Spleen (tissue), 11 donors: ENCODE results near the gene MYO16. TPM values are rescaled to one million over a fixed set of nuclear protein-coding genes. Genes with fewer than 3 reads are reported as not detected.
"Not testable (repeated sequence)": the region's sequence is repeated elsewhere in the genome, so short reads cannot be mapped to it uniquely, and the experiment has no call there.

ENCODE experiments used
- DNase-seq: peaks from one replicate; pipeline ENCODE4 v3.0.0-alpha.2; 2020
- H3K27ac ChIP-seq, 8 donors: fragments of 200-600 bp; sonication (generic) in 7 of 8; 1 replicate in 4 of 8; 2 replicates in 4 of 8; pipeline versions ENCODE4 v1.5.0 to v1.8.0; 2016 to 2021; ENCODE audit warnings: inconsistent platforms in 4 of 8, mild to moderate bottlenecking in 4 of 8, moderate library complexity in 1 of 8
- H3K27me3 ChIP-seq, 7 donors: fragments of 200-600 bp; sonication (generic) in 6 of 7; replicated peaks in 1 of 7; 1 replicate in 4 of 7; 2 replicates in 3 of 7; pipeline versions ENCODE4 v1.5.0 to v1.8.0; 2016 to 2021; ENCODE audit warnings: inconsistent platforms in 3 of 7, mild to moderate bottlenecking in 1 of 7
- H3K36me3 ChIP-seq, 6 donors: fragments of 200-600 bp; sonication (generic) in 5 of 6; 1 replicate in 4 of 6; 2 replicates in 2 of 6; pipeline versions ENCODE4 v1.5.0 to v1.8.0; 2016 to 2021; ENCODE audit warnings: inconsistent platforms in 2 of 6
- H3K4me1 ChIP-seq, 6 donors: fragments of 200-600 bp; sonication (generic) in 5 of 6; 1 replicate in 3 of 6; 2 replicates in 3 of 6; pipeline versions ENCODE4 v1.5.0 to v1.8.0; 2016 to 2021; ENCODE audit warnings: inconsistent platforms in 3 of 6
- H3K4me3 ChIP-seq, 8 donors: fragments of 200-600 bp; sonication (generic) in 7 of 8; 1 replicate in 4 of 8; 2 replicates in 4 of 8; pipeline versions ENCODE4 v1.5.0 to v1.8.0; 2016 to 2021; ENCODE audit warnings: inconsistent platforms in 4 of 8, mild to moderate bottlenecking in 4 of 8, moderate library complexity in 2 of 8
- H3K9me3 ChIP-seq, 8 donors: fragments of 200-600 bp; sonication (generic) in 7 of 8; 1 replicate in 4 of 8; 2 replicates in 4 of 8; pipeline versions ENCODE4 v1.5.0 to v1.8.0; 2016 to 2021; ENCODE audit warnings: inconsistent platforms in 4 of 8
- POLR2A ChIP-seq, 3 donors: fragments of 450-650 bp; IDR thresholded peaks; one replicate each; pipeline ENCODE4 v1.5.1; 2017; ENCODE audit warnings: antibody characterized with exemption in 3 of 3, mild to moderate bottlenecking in 1 of 3
- POLR2AphosphoS5 ChIP-seq, 3 donors: sonication (generic); formaldehyde crosslinking; IDR thresholded peaks; one replicate each; pipeline ENCODE4 v1.5.1; 2017; ENCODE audit warnings: antibody characterized with exemption in 3 of 3
- WGBS, 5 donors: extraction: QIAGEN DNeasy Blood & Tissue Kit in 3 of 5; methylation state at CpG; one replicate each; pipeline versions ENCODE4 v1.1.5 to v1.1.7; 2013 to 2018; 5-methylcytosine and 5-hydroxymethylcytosine counted together
- intact Hi-C: fragments of 100-400 bp; cut with DNase I; formaldehyde crosslinking; loops from one replicate; pipeline ENCODE4 v1.15.0; 2023; ENCODE audit warnings: low total_unique reads
- polyA plus RNA-seq, 3 donors: library from polyadenylated mRNA; stranded (reverse); fragments of 200-250 nt; gene quantifications; one replicate each; pipeline ENCODE4 v1.2.1, GENCODE V29; 2013
- total RNA-seq, 7 donors: library from RNA; depleted of rRNA in 3 of 7; stranded (reverse); fragments of >200 nt in 3 of 7; fragmentation: NEBNext Ultra II Directional in 4 of 7; extraction: Animal tissue kit (Norgen Biotek cat#: 25700) in 4 of 7; gene quantifications; one replicate each; pipeline versions ENCODE4 v1.1.0 to v1.2.1, GENCODE V29; 2016 to 2021
- TF ChIP-seq, protein P1 (sequence below), 11 experiments: fragments of 200-600 bp in 7 of 11; fragments of 450-650 bp in 4 of 11; sonication (generic) in 4 of 11; IDR thresholded peaks in 8 of 11; conservative IDR thresholded peaks in 3 of 11; 1 replicate in 7 of 11; 2 replicates in 4 of 11; pipeline versions ENCODE4 v1.4.0 to v1.8.0; 2016 to 2021; ENCODE audit warnings: antibody characterized with exemption in 11 of 11, inconsistent platforms in 4 of 11, mild to moderate bottlenecking in 1 of 11
- donor health status: healthy with polysubstance abuse.
- donor health status: DM: no; HTN: no; CAD: no; lungs with moderate emphysema.
- donor health status: DM: no; HTN: no; CAD: no.
- donor health status: Bipolar disorder and iron deficiency.
- donor health status: healthy.
- donor health status: DM: no; HTN: no; CAD: no.
- donor health status: DM: yes; HTN: yes; CAD: no.

MYO16 gene
- total and polyA plus RNA-seq, 10 donors = 0.03 to 0.51 (median 0.26) TPM; not detected in 1

DNA sequence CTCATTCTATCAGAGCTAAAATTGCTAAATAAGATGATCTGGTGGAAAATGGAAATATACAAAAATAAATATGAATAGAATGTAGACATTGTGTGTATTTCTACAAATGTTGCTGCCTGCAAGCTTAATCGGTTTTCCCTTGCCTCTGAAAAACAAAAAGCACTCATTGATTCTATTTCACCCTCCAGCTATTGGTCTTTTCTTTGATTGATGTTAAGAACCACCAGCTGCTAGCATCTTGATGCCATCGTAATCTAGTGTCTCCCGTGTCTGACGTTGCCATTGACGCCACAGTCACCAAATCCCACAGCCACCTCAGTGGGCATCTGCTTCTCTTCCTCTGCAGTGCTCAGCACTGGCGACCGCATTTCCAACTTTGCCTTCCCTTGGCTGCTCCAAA is 461.8 kb downstream of the MYO16 start:
- Histone ChIP-seq H3K9me3 (peaks cover 0 to 9% (median 5%) of the 10 kb centered on the region in 8 donors), H3K36me3 (no peaks in the 10 kb centered on the region), H3K27me3 (no peaks in the 10 kb centered on the region), H3K27ac (no peak overlapping the region), H3K4me3 (no peak overlapping the region), H3K4me1 (no peaks in the 10 kb centered on the region)
- TF ChIP-seq, protein P1, sequence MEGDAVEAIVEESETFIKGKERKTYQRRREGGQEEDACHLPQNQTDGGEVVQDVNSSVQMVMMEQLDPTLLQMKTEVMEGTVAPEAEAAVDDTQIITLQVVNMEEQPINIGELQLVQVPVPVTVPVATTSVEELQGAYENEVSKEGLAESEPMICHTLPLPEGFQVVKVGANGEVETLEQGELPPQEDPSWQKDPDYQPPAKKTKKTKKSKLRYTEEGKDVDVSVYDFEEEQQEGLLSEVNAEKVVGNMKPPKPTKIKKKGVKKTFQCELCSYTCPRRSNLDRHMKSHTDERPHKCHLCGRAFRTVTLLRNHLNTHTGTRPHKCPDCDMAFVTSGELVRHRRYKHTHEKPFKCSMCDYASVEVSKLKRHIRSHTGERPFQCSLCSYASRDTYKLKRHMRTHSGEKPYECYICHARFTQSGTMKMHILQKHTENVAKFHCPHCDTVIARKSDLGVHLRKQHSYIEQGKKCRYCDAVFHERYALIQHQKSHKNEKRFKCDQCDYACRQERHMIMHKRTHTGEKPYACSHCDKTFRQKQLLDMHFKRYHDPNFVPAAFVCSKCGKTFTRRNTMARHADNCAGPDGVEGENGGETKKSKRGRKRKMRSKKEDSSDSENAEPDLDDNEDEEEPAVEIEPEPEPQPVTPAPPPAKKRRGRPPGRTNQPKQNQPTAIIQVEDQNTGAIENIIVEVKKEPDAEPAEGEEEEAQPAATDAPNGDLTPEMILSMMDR (IDR thresholded peaks at IDR 0.05 in 8 of 11, conservative IDR thresholded peaks at IDR 0.05 in 3 of 11) = no peak
- TF ChIP-seq POLR2A (IDR thresholded peaks at IDR 0.05) (no peak), POLR2AphosphoS5 (IDR thresholded peaks at IDR 0.05) (no peak)
- WGBS, 5 donors = 89 to 93% (median 92%) methylated on average over 7 of the region's 7 CpGs
- DNase-seq = no peak
- intact Hi-C loops = no loop called here

DNA sequence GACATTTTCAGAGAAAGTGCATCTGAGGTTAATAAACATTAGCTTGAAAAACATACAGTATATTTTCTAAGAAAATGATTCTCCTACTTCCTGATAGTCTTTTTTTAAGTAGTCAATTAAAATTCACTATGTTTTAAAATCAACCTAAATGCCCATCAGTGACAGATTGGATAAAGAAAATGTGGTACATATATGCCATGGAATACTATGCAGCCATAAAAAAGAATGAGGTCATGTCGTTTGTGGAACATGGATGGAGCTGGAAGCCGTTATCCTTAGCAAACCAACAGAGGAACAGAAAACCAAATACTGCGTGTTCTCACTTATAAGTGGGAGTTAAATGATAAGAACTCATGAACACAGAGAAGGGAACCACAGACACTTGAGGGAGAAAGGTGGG is 462.8 kb downstream of the MYO16 start:
- WGBS, 5 donors = 75 to 91% (median 87%) methylated on average over 3 of the region's 3 CpGs
- intact Hi-C loops = not testable (repeated sequence)

DNA sequence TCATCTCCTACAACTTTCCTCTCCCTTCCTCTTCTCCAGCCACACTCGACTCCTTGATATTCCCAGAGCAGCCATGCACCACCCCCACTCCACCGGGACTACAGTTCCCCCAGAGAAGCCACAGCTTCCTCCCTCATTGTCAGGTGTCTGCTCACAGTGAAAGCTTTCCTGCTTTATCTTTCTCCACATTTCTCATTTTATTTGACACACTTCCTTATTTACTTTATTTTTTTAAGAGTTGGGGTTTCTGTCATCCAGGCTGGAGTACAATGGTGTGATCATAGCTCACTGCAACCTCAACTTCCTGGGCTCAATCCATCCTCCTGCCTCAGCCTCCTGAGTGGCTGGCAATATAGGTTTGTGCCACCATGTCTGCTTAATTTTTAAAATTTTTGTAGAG is 464.6 kb downstream of the MYO16 start:
- no peak for DNase-seq
- H3K36me3 ChIP-seq = no peaks in the 10 kb centered on the region
- no peaks in the 10 kb centered on the region for H3K4me1 ChIP-seq
- no peak overlapping the region for H3K4me3 ChIP-seq
- 6 to 18% (median 15%) methylated on average over 2 of the region's 2 CpGs for WGBS, 5 donors
- peaks cover 0 to 9% (median 5%) of the 10 kb centered on the region in 8 donors for H3K9me3 ChIP-seq
- TF ChIP-seq, protein P1 (IDR thresholded peaks at IDR 0.05 in 8 of 11, conservative IDR thresholded peaks at IDR 0.05 in 3 of 11) = no peak
- TF ChIP-seq POLR2AphosphoS5 (IDR thresholded peaks at IDR 0.05) (no peak), POLR2A (IDR thresholded peaks at IDR 0.05) (no peak)
- intact Hi-C loops = no loop called here
- no peaks in the 10 kb centered on the region for H3K27me3 ChIP-seq
- no peak overlapping the region for H3K27ac ChIP-seq

More for the DNA sequence above, 462.8 kb downstream of the MYO16 start:
- not testable (repeated sequence) for H3K4me3 ChIP-seq, H3K27ac ChIP-seq, H3K9me3 ChIP-seq, H3K27me3 ChIP-seq, H3K36me3 ChIP-seq, H3K4me1 ChIP-seq, DNase-seq

DNA sequence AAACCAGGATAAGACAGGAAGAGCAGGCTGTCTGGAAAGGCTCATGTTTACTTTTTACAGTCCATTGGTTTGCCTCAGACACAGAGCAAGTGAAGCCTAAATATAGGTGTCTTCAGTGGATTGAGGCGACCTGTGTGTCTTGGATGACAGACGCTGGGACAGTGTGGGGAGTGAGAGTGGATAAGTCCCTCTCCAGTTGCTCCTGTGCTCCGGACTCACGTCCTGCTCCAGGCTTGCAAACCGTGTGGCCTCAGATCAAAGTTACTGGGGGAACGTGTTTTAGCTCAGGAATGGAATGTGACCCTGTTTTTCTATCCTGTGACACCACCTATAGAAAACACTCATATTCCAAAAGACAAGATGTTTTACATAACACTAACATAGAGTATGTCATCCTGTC is 465.7 kb downstream of the MYO16 start:
- Histone ChIP-seq H3K9me3 (peaks cover 0 to 9% (median 5%) of the 10 kb centered on the region in 8 donors), H3K4me1 (no peaks in the 10 kb centered on the region), H3K4me3 (no peak overlapping the region), H3K27me3 (no peaks in the 10 kb centered on the region), H3K36me3 (no peaks in the 10 kb centered on the region), H3K27ac (no peak overlapping the region)
- no peak for DNase-seq
- TF ChIP-seq POLR2AphosphoS5 (IDR thresholded peaks at IDR 0.05) (no peak), POLR2A (IDR thresholded peaks at IDR 0.05) (no peak)
- TF ChIP-seq, protein P1 (IDR thresholded peaks at IDR 0.05 in 8 of 11, conservative IDR thresholded peaks at IDR 0.05 in 3 of 11) = no peak
- 59 to 75% (median 72%) methylated on average over 6 of the region's 6 CpGs for WGBS, 5 donors
- intact Hi-C loops = no loop called here

DNA sequence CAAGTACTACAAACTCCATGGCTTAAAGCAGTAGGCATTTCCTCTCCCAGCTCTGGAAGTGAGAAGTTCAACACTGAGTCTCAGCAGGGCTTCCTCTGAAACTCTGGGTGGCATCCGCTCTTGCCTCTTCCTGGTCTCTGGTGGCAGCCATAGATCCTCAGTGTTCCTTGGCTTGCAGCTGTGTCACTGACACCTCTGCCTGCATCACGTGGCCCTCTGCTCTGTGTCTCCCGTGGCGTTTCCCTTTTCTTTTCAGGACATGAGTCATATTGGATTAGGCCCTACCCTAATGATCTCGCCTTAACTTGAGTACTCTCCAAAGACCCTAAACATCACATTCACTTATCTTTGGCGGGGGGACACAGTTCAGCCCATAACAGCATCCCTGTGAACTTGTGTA is 466.7 kb downstream of the MYO16 start:
- Histone ChIP-seq H3K36me3 (no peaks in the 10 kb centered on the region), H3K4me1 (no peaks in the 10 kb centered on the region), H3K4me3 (no peak overlapping the region), H3K27ac (no peak overlapping the region), H3K27me3 (no peaks in the 10 kb centered on the region), H3K9me3 (peaks cover 0 to 9% (median 5%) of the 10 kb centered on the region in 8 donors)
- whole genome bisulfite sequencing, 5 donors = 56 to 76% (median 66%) methylated on average over 5 to 6 of the region's 6 CpGs
- no peak for DNase-seq
- TF ChIP-seq, protein P1 (IDR thresholded peaks at IDR 0.05 in 8 of 11, conservative IDR thresholded peaks at IDR 0.05 in 3 of 11) = no peak
- TF ChIP-seq POLR2AphosphoS5 (IDR thresholded peaks at IDR 0.05) (no peak), POLR2A (IDR thresholded peaks at IDR 0.05) (no peak)
- intact Hi-C loops = no loop called here
